HG03139 (cell line): Measurements from ENCODE around the gene MEGF8.
"Not testable (repeated sequence)": the region's sequence is repeated elsewhere in the genome, so short reads cannot be mapped to it uniquely, and the experiment has no call there.

Experiments used
- ATAC-seq: cut with Tn5 transposase; IDR thresholded peaks from one replicate; pipeline ENCODE4 v1.9.1; 2021; ENCODE audit not compliant: unreplicated experiment

The MEGF8 gene

DNA sequence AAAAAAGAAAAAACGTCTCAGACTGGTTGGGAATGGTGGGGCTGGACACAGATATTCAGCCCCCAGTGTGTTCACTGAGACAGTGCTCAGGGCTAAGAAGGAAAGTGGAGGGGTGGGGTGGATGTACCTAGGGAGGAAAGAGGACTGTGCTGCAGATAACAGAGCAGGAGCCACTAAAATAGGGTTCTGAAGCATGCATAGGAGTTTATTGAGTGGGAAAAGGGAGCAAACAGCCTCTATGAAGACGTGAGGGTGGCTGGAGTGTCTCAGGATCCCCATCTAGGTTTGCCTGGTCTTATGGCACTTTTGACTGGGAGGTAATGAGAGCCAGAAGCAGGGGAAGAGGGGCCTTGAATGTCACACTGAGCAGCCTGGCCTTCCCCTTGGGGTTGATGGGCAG lies 3.4 kb downstream of the MEGF8 start:
- no peak for ATAC-seq

DNA sequence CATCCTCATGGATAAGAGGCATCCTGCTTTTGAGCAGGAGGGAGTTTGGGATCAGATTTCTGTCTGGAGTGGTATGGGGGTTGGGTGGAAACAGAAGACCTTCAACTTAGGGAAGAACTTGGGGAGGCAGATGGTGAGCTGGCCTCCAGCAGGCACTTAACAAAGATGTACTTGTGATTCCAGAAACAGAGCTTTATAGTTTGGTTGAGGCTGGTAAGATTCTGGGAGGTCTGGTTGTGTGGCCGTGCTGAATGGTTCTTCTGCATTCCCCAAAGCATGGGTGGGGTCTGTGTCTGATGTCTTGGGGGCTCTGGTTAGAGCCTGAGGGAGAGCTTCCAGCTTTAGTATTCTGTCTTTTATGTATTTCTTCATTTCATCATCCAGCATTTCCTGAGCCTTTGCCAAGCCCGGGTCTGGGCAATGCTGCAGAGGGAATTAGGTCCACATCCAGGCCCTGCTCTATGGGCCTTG lies 4.8 kb downstream of the MEGF8 start:
- no peak for ATAC-seq

DNA sequence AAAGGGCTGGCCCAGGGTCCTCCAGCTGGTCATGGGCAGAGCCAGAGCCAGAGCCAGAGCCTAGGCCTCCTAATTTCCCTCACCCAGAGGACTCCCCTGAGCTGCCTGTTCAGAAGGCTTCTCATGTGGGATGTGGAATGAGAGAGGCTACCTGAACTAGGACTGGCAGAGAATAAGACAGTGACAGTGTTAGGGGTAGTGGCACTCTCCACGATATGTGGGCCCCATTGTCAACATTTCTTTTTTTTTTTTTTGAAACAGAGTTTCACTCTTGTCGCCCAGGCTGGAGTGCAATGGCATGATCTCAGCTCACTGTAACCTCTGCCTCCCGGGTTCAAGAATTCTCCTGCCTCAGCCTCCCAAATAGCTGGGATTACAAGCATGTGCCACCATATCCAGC lies 5.9 kb downstream of the MEGF8 start:
- ATAC-seq = not testable (repeated sequence)

DNA sequence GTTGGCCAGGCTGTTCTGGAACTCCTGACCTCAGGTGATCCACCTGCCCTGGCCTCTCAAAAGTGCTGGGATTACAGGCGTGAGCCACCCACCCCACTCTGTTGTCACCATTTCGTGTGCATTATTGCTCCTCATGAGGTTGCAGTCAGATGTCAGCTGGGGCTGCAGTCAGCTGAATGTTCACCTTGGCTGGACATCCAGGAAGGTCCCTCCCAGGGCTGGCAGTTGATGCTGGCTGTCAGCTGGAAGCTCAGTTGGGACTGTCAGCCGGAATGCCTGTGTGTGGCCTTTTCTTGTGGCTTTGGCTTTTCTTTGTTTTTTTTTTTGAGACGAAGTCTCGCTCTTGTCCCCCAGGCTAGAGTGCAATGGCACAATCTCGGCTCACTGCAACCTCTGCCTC lies 6.6 kb downstream of the MEGF8 start:
- ATAC-seq = no peak

DNA sequence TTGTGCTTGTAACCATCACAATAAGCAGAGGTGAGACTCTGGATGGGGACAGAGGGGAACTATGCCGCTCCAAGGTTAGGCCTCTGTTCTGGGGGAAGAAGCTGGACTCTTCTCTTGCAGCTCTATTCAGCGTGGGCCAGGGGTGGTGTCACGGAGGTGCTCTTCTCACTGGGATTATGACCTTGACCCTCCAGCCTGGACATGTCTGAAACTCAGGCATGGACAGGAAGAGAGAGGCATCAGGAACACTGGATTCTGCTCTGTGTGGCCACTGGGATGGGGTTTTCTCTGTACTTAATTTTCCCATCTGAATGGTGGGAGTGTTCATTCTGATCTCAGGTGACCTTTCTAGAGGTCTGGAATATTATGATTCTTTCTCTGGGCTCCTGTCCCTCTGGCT lies 7.6 kb downstream of the MEGF8 start:
- no peak for ATAC-seq

DNA sequence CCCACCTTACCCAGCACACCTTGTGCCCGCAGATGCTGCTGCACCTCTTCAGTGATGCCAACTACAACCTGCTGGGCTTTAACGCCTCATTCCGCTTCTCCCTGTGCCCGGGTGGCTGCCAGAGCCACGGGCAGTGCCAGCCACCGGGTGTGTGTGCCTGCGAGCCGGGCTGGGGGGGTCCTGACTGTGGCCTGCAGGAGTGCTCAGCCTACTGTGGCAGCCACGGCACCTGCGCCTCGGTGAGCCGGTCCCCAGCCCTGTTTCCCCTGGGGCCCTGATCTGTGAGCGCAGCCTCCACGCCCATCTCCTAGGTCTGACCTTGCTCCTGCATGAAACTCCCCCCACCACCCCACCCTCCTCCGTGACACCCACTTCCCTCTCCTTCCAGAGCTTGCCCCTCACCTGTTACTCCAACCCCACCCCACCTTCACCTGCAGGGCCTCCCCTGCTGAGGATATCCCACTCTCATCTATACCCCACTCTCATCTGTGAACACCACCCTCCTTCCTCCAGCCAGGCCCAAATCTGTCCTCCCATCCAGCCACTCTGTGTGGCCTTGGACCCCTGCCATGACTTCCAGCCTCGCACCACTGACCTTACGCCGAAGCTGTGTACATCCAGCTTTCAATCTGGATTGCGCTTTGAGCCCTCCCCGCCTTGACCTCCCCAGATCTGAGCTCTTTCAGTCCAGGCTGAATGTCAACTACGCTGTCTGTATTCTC lies 8.7 kb downstream of the MEGF8 start:
- ATAC-seq = no peak

DNA sequence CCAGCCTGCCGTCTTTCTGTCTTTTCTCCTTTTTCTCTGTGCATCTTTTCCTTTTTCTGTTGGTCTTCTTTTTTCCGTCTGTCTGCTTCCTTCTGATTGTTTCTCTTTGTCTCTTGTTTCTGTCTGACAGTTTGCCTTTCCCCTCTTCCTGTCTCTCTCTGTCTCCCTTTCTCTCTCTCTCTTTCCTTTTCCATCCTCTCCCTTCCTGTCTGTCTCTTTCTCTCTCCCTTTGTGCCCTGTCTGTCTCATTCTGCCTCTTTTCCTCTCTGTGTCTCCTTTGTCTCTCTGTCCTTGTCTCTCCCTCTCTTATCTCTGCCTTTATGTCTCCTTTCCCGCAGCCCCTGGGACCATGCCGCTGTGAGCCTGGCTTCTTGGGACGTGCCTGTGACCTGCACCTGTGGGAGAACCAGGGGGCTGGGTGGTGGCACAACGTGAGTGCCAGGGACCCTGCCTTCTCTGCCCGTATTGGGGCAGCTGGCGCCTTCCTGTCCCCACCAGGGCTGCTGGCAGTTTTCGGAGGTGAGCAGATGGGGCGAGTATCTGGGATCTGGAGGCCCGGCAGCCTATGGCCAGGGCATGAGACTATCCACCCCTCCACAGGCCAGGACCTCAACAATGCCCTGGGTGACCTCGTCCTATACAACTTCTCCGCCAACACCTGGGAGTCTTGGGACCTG lies 9.4 kb downstream of the MEGF8 start:
- ATAC-seq = no peak

DNA sequence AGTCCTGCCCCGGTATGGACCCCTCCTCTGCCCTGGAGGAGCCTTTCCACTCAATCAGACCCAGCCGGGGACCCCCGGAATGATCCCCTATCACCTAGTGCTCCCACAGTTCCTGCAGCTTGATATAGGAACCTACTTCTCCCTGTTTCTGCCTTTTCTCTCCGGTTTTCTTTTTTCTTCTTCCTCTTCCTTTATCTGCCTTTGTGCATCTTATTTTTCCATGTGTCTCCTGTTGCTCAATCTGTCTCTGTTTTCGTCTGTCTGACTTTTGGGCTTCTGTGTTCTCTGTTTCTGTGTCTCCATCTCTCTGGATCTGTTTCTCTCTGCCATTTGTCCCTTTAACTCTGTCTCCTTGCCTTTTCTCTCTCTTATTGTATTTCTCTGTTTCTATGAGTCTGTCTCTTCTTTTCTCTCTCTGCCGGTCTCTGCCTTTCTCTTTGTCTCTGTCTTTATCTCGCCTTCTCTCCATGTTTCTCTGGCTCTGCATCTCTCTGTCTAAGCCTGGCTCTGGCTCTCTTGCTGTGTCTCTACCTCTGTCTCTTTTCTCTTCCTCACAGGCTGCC lies 10.0 kb downstream of the MEGF8 start:
- no peak for ATAC-seq

DNA sequence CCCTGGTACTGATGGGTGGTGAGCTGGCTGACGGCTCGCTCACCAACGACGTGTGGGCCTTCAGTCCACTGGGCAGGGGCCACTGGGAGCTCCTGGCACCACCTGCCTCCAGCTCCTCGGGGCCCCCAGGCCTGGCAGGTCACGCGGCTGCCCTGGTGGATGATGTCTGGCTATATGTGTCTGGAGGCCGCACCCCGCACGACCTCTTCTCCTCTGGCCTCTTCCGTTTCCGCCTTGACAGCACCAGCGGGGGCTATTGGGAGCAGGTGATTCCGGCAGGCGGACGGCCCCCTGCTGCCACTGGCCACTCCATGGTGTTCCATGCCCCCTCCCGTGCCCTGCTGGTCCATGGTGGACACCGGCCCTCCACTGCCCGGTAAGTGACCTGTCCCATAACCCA lies 10.5 kb downstream of the MEGF8 start:
- no peak for ATAC-seq

DNA sequence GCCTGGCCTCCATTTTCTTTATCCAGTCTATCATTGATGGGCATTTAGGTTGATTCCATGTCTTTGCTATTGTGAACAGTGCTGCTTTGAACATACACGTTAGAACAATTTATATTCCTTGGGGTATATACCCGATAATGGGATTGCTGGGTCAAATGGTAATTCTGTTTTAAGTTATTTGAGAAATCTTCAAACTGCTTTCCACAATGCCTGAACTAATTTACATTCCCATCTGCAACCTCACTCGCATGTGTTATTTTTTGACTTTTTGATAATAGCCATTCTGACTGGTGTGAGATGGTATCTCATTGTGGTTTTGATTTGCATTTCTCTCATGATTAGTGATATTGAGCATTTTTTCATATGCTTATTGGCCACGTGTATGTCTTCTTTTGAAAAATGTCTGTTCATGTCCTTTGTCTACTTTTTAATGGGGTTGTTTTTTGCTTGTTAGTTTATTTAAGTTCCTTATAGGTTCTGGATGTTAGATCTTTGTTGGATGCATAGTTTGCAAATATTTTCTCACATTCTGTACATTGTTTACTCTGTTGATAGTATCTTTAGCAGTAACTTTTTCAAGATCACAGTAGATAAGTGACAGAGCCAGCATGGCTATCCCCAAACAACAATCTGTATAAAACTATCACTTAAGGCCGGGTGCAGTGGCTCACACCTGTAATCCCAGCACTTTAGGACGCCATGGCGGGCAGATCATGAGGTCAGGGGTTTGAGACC lies 13.9 kb downstream of the MEGF8 start:
- ATAC-seq = not testable (repeated sequence)

DNA sequence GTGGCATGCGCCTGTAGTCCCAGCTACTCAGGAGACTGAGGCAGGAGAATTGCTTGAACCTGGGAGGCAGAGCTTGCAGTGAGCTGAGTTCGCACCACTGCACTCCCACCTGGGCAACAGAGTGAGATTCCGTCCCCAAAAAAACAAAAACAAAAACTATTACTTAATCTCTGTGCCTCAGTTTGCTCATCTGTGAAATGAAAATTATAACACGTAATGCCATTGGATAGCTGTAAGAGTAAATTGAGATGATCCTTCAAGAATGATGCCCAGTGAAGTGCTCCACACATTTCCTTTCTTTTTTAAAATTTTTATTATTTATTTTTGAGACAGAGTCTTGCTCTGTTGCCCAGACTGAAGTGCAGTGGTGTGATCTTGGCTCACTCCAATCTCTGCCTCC lies 14.5 kb downstream of the MEGF8 start:
- not testable (repeated sequence) for ATAC-seq

DNA sequence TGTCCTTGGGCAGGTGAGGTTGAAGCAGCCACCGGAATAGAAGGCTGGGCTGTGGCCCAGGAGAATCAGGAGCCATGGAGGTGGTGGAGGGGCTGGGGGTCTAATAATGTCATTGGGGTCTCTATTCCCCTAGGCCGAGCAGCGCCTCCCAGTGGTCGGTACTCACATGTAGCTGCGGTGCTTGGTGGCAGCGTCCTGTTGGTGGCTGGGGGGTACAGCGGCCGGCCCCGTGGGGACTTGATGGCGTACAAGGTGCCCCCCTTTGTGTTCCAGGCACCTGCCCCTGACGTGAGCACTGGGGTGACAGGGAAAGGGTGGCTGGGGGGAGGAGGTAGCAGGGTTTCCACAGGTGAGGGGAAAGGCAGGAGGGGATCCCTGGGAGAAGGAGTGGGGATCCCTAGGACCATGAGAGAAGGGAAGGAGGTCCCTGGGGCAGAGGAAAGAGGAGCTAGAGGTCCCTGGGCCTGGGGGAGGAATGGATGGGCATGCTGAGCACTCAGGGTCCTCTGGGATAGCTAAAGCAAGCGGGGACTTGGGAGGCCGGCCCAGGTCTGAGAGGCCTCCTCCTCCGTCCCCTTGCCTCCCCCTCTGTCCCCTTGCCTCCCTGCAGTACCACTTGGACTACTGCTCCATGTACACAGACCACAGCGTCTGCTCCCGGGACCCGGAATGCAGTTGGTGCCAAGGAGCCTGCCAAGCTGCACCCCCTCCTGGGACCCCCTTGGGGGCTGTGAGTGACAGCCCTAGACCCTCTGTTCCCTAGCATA lies 18.1 kb downstream of the MEGF8 start:
- no peak for ATAC-seq

DNA sequence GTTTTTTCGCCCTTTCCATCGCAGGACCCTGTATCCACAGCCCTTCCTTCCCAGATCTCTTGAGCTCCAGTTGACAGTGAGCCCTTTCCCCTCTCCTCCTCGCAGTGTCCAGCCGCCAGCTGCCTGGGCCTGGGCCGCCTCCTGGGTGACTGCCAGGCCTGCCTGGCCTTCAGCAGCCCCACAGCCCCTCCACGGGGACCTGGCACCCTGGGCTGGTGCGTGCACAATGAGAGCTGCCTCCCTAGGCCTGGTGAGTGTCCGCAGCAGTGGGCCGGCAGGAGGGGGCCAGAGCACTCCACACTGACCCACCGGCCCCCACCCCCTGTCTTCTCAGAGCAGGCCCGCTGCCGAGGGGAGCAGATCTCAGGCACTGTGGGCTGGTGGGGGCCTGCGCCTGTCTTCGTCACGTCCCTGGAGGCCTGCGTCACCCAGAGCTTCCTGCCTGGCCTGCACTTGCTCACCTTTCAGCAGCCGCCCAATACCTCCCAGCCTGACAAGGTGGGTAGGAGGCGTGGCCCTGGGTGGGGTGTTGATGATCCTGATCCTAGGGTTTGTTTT lies 19.0 kb downstream of the MEGF8 start:
- ATAC-seq = no peak

DNA sequence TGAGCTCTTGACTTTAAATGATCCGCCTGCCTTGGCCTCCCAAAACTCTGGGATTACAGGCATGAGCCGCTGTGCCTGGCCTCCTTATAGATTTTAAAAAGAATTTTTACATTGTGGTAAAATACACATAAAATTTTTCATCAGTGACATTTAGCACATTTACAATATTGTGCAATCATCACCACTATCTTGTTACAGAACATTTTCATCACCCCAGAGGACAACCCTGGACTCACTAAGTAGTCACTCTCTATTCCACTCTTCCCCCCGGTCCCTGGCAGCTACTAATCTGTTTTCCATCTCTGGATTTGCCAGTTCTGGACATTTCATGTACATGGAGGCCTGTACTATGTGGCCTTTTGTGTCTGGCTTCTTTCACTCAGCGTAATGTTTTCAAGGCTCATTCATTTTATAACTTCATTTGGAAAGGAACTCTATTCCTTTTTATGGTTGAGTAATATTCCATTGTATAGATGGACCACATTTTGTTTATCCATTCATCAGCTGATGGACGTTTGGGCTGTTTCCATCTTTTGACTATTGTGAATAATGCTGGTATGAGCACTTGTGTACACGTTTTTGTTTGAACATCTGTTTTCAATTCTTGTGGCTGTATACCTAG lies 19.9 kb downstream of the MEGF8 start:
- no peak for ATAC-seq

DNA sequence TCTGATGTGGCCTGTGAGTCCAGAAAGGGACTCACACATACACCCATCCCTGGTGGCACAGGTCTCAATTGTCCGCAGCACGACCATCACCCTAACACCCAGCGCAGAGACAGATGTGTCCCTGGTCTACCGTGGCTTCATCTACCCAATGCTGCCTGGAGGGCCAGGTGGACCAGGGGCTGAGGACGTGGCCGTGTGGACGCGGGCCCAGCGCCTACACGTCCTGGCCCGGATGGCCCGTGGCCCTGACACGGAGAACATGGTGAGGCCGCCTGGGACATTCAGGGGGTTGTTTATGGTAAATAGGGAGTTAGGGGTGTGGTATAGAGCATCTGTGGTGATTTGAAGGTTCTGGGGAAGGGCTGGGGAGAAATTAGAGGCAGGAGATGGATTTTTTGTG lies 22.8 kb downstream of the MEGF8 start:
- ATAC-seq = no peak

DNA sequence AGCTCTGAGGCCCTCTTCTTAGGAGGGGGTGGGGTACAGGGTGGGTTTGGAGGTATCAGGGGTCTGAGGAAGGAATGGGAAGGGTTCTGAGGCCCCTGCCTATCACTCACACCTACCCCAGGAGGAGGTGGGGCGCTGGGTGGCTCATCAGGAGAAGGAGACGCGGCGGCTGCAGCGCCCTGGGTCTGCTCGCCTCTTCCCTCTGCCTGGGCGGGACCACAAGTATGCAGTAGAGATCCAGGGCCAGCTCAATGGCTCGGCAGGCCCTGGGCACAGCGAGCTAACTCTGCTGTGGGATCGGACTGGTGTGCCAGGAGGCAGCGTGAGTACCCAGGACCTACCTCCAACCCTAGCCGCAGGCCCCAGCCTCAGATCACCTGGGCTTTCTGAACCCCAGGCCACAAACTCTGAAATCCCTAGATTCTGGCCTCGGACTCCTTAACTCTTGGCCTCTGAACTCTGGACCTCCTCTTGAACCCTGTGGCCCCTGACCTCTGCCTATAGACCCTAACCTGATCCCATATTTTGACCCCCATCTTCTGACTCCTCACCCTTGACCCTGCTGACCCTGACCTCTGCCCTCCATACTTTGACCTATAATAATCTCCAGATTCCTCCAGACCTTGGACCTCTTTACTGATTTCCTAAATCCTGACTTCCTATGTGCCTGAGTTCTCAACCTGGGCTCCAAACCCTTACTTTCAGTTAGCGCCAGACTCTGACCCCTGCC lies 24.1 kb downstream of the MEGF8 start:
- ATAC-seq = no peak

DNA sequence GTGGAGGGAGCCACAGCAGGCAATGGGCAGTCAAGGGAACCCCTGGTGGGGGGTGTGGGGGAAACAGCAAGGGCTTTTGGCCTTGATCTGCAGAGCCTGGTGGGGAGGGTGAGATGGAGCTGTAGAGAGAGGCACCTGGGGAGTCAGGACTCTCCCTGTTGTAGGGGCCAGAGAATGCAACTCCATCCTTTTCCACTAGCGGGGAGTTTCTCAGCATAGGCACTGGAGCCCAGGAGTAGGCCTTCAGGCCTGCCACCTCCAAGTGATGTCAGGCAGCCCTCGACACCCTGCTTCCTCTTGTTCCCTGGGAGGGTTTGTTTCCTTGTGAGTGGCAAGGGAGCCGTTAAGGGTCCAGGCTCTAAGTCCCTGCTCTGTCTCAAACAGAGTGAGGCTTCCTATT lies 25.0 kb downstream of the MEGF8 start:
- ATAC-seq = no peak

DNA sequence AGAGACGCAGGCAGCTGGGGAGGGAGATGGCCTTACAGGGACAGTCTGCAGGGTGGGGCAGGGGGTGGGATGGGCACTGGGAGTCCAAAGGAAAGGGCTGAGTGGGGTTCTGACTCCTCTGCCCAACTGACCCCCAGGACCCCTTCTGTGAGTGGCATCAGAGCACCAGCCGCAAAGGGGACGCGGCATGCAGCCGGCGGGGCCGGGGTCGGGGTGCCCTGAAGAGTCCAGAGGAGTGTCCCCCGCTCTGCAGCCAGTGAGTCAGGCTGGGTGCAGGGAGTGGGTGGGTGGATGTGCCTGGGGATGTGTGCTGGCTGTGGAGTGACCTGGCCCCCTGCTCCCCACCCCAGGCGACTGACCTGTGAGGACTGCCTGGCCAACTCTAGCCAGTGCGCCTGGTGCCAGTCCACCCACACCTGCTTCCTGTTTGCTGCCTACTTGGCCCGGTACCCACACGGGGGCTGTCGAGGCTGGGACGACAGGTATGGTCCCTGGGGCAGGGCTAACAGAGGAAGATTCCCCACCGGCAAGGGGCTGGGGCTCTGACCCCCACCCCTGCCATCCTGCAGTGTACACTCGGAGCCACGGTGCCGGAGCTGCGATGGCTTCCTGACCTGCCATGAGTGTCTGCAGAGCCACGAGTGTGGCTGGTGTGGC lies 25.8 kb downstream of the MEGF8 start:
- no peak for ATAC-seq
